NCI-H2227 (cell line): ENCODE measurements around the gene SMCHD1.
"Not testable (repeated sequence)": the region's sequence is repeated elsewhere in the genome, so short reads cannot be mapped to it uniquely, and the experiment has no call there.

Experiments
- DNase-seq: peaks from one replicate; lab custom pipeline; 2025; ENCODE audit not compliant: unreplicated experiment; lab: John Stamatoyannopoulos, UW

SMCHD1 gene

DNA sequence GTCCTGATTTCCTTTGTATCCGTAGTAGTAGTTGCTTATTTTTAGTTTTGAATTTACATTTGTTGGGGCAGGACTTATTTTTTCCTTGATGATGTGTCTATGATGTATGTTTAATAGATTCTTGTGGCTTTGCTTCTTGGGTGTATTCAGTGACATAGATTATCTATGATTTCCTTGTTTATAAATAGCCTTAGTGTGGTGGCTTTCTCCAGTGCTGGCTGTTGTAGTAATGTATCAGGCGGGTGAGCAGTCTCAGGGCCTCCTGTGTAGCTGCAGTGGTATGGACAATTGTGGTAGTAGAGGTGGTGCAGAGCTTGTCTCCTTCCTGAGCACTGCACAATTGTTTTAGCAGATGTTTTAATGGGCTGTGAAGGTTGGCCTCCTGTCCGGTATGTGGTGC lies 60.5 kb downstream of the SMCHD1 start:
- no peak for DNase-seq

- no peak for DNase-seq
These were observed 61.1 kb downstream of the SMCHD1 start for GRCh38 chr18:2716394-2717326.

DNA sequence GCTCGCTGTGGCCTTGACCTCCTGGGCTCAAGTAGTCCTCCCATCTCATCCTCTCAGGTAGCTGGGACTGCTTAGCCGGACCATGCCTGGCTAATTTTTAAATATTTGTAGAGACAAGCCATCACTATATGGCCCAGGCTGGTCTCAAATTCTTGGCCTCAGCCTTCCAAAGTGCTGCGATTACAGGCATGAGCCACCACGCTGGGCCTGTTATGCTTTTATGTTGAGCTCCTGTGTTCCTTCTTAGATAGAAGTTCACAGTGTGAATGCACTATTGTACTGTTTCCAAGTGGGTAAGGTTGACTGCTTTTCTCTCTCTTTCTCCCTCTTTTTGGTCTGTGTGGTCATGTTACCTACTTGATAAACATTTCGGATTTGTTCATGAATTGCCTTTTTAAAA lies 61.9 kb downstream of the SMCHD1 start:
- DNase-seq, result no peak

DNA sequence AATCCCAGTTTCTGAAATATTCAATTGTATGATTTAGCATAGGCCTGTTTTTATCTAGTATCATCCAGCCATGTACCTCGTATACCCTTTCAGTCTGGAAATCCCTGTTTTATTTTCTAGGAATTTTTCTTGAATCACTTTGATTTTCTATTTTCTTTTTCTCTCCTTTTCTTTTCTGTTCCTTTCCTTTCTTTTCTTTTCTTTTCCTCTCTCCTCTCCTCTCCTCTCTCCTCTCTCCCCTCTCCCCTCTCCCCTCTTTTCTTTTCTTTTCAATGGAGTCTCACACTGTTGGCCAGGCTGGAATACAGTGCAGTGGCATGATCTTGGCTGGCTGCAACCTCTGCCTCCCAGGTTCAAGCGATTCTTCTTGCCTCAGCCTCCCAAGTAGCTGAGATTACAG lies 63.5 kb downstream of the SMCHD1 start:
- no peak for DNase-seq

DNA sequence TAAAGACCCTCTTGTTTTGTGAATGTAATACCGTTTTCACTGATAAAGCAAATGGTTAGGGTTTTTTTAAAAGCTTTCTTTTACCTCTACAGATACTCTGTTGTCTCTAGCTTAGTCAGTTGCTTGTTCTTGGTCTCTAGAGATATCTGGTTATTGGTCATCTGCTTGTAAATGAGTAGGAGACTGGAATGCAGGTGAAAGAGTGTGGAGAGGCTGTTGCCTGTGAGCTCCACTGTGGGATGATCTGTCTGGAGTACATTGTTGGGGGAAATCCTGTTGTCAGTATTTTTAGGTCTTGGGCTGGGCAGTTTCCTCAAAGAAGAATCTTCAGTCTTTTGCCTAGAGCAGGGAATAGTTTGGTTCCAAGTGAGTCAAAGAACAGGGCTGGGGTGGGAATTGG lies 67.7 kb downstream of the SMCHD1 start:
- no peak for DNase-seq

DNA sequence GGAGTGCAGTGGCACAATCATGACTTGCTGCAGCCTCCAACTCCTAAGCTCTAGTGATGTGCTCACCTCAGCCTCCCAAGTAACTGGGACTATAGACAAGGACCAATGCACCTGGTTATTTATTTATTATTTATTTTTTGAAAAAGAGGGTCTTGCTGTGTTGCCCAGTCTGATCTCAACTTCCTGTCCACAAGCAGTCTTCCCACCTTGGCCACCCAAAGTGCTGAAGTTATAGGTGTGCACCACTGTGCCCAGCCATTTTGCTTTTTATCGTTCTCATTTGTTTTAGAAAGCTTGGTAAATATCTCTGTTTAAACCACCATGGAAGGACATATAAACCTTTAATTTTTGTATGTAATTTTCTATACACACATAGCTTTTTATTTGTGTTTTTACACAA lies 74.2 kb downstream of the SMCHD1 start:
- no peak for DNase-seq

DNA sequence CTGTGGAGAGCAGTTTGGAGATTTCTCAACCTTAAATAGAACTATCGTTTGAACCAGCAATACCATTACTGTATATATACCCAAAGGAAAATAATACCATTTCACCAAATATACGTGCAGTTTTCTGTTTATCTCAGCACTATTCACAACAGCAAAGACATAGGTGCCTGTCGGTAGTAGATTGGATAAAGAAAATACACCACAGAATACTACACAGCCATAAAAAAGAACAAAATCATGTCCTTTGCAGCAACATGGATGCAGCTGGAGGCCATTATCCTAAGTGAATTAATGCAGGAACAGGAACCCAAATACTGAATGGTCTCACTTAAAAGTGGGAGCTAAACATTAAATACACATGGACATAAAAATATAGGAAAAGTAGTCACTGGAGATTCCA lies 81.3 kb downstream of the SMCHD1 start:
- DNase-seq, result no peak

GRCh38 chr18:2740082-2740481 lies 84.6 kb downstream of the SMCHD1 start:
- not testable (repeated sequence) for DNase-seq

DNA sequence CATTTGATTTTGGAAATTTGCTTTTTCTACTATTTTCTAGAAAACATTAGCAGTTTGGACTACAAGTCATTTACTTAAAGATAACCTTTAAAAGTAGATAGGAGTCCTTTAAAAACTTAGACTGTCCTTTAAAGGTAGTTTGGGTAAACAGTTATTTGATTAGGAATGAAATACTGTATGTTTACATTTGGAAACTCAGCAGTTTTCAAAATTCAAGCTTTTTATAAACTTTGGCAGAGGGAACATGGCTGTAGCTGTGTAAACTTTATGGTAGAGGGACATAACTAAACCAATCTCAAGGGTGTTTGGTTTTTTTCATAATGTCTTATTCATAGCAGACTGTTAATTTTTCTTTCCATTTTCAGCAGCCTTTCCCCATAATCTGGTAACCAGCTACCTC lies 90.7 kb downstream of the SMCHD1 start:
- no peak for DNase-seq

- DNase-seq, result no peak
These were observed 102.8 kb downstream of the SMCHD1 start for GRCh38 chr18:2758309-2758708.

- no peak for DNase-seq
These were observed 119.1 kb downstream of the SMCHD1 start for GRCh38 chr18:2774669-2775068.

GRCh38 chr18:2776601-2777000 lies 121.1 kb downstream of the SMCHD1 start:
- DNase-seq, result no peak

DNA sequence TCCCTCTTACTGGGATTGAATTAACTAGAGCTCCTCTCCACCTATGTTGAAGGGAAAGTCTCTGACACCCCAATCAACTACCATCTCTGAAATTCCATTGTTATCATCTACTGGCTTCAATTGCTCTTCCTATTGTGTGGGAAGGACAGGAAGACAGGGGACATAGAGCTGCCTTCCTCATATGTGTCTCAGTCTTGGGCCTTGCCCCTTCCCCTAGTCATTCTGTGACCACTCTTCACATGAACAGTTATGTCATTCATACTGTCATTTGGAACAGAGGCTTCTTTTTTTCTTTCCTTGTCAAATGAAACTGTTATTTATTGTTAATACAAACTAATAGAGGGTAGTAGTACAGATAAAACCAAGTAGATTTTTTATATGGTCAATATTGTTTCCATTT lies 121.7 kb downstream of the SMCHD1 start:
- DNase-seq, result no peak

GRCh38 chr18:2780750-2781149 lies 125.2 kb downstream of the SMCHD1 start:
- no peak for DNase-seq

DNA sequence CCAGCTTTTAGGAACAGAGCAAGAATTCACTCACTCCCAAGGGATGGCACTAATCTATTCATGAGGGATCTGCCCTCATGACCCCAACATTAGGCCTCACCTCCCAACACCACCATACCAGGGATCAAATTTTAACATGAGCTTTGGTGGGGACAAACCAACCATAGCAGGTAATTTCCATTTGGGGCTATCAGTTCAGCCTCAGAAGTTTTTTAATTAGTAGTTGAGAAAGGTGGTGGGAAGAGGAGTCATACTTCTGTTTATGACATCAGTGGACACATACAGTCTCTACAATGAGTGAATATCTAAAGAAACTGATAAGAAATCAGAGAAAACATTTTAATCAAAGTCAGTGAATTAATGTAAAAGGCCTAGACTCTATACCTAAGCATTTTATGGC lies 131.7 kb downstream of the SMCHD1 start:
- no peak for DNase-seq

GRCh38 chr18:2792395-2792794 lies 136.9 kb downstream of the SMCHD1 start:
- no peak for DNase-seq

DNA sequence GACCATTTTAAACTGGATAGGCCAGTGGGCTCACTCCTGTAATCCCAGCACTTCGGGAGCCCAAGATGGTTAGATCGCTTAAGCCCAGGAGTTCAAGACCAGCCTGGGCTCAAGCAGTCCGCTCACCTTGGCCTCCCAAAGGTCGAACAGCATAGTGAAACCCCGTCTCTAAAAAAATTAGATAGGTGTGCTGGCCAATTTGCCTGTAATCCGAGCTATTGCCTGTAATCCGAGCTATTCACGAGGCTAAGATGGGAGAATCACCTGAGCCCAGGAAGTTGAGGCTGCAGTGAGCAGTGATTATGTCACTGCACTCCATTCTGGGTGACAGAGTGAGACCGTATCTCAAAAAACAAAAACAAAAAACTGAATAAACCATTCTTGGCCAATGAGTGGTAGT lies 138.6 kb downstream of the SMCHD1 start:
- no peak for DNase-seq

DNA sequence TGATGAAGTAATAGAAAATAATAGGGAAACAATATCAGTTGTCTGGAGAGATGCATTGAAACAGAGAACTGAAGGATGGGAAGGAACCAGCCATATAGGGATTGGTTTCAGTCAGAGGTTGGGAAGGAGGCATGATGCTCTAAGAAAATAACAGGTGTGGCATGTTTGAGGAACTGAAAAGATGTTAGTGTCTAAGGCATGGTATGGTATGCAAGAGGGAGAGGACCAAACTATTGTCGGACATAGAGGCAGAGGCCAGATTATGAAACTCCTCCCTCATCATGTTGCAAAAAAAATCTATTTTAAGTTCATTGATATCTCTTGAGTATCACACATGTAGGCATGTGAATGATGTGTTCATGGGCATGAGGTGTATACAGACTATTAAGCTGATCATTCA lies 142.4 kb downstream of the SMCHD1 start:
- no peak for DNase-seq

DNA sequence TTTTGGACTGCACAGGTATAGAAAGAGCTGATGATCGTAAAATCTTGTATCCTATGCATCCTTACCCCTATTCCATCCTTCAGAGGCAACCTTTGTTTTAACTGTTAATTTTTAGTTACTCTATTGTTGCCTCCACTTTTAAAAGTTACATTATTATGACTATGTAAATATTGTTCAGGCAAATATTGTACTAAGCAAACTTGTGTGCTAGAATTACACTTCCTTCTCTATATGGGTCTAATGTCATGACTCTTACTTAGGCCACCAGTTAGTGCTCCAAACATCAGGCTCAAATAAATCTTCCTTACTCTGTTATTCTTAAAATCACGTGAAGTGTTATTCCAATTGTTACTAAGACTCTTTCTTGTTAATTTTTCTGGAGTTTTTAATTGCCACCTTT lies 143.8 kb downstream of the SMCHD1 start:
- no peak for DNase-seq

DNA sequence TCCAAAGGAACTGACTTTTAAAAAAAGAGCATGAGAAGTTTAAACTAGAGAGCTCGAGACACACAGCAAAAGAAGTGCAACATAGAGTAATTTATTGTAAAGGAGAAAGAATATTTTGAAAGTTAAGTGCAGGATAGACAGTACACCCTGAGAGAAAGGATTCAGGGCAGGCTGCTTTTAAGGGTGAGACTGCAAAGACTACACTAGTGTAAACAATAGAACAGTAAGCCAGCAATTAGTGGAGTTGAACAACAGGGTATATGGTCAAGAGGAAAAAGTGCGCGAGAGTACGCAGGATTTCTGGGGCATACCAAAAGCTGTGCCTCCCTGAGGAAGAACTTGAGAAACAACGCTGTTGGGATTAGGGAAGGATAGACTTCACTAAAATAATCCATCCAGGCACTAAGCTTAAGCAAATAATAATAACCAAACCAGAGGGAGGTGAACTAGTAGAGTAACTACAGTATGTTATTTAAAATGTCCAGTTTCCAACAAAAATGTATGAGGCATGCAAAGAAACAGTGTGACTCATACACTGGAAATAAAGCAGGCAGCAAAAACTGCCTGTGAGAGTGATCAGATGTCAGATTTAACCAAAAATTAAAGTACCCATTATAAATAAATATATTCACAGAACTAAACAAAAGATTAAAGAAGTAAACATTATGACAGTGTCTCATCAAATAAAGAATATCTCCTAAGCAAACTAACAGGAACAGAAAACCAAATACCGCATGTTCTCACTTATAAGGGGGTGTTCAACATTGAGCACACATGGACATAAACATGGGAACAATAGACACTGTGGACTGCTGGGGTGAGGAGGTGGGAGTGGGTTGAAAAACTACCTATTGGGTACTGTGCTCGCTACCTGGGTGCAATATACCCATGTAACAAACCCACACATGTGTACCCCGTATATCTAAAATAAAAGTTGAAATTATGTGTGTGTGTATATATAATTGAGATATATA lies 150.7 kb downstream of the SMCHD1 start:
- no peak for DNase-seq

GRCh38 chr18:2808640-2809039 lies 153.1 kb downstream of the SMCHD1 start:
- DNase-seq, result not testable (repeated sequence)

DNA sequence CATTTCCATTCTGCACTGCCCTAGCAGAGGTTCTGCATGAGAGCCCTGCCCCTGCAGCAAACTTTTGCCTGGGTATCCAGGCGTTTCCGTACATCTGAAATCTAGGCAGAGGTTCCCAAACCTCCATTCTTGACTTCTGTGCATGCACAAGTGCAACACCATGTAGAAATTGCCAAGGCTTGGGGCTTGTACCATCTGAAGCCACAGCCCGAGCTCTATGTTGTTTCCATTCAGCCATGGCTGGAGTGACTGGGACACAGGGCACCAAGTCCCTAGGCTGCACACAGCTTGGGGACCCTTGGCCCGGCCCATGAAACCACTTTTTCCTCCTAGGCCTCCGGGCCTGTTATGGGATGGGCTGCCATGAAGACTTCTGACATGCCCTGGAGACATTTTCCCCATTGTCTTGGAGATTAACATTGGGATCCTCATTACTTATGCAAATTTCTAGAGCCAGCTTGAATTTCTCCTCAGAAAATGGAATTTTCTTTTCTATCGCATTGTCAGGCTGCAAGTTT lies 154.2 kb downstream of the SMCHD1 start:
- DNase-seq, result not testable (repeated sequence)
